ENCODE data around the gene PRICKLE2.

PRICKLE2 gene

GRCh38 chr3:64253689-64254088 is 28.4 kb upstream of the PRICKLE2 start:
- no peak for DNase-seq (ENCODE audit: low read depth)

DNA sequence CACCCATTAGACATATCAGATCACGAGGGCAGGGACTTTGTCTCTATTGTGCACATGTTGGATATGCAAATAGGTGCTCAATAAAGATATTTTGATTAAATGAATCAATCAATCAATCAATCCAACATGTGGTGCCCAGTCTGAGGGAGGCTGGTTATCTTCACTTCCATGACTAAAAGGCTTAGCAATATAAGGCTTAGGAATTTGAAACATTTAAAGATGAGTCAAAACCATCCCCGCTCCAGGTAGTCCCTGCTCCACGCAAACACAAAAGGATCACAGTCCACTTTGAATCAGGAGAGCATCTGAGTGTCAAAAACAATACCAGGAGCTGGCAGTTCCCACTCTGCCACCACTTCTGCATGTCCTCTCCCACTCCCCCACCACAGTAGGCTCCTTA is 25.8 kb upstream of the PRICKLE2 start:
- DNase-seq (ENCODE audit: low read depth): no peak

DNA sequence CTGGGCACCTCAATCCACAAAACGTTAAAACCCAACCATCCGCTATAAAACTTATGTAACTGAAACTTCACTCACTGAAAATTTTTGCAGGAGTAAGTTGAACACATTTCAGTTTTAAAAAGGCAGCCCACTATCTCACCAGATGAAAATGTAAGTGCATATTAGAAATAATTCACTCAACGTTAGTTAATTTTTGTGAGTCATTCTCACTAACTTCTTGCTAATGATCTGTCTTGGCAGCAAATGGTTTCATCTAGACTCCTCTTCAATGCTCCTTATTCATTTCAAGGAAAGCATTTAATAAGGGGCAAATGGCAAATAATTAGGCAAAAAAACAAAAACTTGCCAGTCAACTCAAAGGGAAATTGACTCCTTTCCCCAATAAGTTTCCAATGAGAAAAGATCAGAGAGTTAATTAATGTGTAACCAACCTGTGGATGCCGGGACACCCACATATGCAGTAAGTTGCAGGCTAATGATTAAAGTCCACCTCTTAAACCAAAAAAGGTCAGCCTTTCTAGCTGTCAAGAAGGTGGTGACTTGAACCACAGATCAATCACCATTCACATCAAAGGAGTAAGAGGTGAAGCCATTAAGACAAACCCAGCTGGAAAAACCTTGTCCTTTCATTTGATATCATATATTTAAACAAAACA is 22.9 kb upstream of the PRICKLE2 start:
- no peak for DNase-seq (ENCODE audit: low read depth)

GRCh38 chr3:64244011-64244942 is 19.0 kb upstream of the PRICKLE2 start:
- DNase-seq (ENCODE audit: low read depth): no peak

GRCh38 chr3:64242435-64242834 is 17.2 kb upstream of the PRICKLE2 start:
- DNase-seq (ENCODE audit: low read depth): no peak

DNA sequence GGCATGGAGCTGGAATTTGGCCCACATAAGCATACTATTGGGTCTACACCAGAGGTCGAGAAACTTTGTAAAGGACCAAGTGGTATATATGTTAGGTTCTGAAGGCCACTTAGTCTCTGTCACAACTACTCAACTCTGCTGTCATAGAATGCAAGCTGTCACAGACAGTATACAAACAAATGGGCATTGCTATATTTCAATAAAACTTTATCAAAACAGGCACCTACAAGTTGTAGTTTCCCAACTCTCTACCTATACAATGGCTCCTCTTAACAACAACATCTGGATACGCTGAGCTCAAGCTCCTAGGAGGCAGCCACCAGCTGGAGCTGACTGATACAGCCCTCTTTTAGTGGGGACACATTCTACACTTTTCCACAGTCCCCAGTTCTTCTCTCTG is 15.7 kb upstream of the PRICKLE2 start:
- DNase-seq (ENCODE audit: low read depth): no peak

- DNase-seq (ENCODE audit: low read depth): no peak
Observed at GRCh38 chr3:64240396-64240795, 15.1 kb upstream of the PRICKLE2 start.

GRCh38 chr3:64239841-64240240 is 14.6 kb upstream of the PRICKLE2 start:
- no peak for DNase-seq (ENCODE audit: low read depth)

- no peak for DNase-seq (ENCODE audit: low read depth)
Observed at GRCh38 chr3:64238971-64239667, 13.9 kb upstream of the PRICKLE2 start.

GRCh38 chr3:64237083-64237482 is 11.8 kb upstream of the PRICKLE2 start:
- DNase-seq (ENCODE audit: low read depth): no peak

- DNase-seq (ENCODE audit: low read depth): no peak
Observed at GRCh38 chr3:64235605-64236004, 10.3 kb upstream of the PRICKLE2 start.

DNA sequence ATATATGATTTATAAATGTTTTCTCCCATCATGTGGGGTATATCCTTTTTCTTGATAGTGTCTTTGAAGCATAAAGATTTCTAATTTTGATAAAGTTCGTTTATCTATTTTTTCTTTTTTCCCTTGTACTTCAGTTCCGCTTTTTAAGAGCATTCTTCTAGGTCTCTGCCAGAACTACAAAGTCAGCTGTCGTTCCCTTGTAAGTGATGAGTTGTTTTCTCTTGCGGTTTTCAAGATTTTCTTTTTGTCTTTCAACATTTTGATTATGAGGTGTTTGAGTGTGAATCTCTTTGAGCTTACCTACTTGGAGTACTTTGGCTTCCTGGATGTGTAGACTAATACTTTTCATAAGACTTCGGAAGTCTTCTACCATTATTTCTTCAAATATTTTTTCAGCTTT is 9.3 kb upstream of the PRICKLE2 start:
- no peak for DNase-seq (ENCODE audit: low read depth)

DNA sequence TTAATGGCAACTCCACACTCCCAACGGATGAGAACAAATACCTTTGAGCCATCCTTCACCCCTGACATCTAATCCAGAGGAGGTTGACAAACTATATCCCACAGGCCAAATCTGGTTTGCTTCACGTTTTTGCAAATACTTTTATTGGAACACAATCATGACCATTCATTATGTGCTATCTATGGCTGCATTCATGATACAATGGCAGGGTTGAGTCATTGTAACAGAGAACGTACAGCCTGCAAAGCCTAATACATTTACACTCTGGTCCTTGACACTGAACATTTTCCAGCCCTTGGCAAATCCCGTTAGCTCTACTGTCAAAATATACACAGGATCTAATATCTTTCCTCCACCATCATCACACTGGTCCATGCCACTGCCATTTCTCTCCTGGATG is 7.6 kb upstream of the PRICKLE2 start:
- no peak for DNase-seq (ENCODE audit: low read depth)

- DNase-seq (ENCODE audit: low read depth): no peak
Observed at GRCh38 chr3:64229903-64230302, 4.6 kb upstream of the PRICKLE2 start.

GRCh38 chr3:64228110-64228509 is 2.8 kb upstream of the PRICKLE2 start:
- DNase-seq (ENCODE audit: low read depth): no peak

- no peak for DNase-seq (ENCODE audit: low read depth)
Observed at GRCh38 chr3:64226730-64227129, 1.5 kb upstream of the PRICKLE2 start.

DNA sequence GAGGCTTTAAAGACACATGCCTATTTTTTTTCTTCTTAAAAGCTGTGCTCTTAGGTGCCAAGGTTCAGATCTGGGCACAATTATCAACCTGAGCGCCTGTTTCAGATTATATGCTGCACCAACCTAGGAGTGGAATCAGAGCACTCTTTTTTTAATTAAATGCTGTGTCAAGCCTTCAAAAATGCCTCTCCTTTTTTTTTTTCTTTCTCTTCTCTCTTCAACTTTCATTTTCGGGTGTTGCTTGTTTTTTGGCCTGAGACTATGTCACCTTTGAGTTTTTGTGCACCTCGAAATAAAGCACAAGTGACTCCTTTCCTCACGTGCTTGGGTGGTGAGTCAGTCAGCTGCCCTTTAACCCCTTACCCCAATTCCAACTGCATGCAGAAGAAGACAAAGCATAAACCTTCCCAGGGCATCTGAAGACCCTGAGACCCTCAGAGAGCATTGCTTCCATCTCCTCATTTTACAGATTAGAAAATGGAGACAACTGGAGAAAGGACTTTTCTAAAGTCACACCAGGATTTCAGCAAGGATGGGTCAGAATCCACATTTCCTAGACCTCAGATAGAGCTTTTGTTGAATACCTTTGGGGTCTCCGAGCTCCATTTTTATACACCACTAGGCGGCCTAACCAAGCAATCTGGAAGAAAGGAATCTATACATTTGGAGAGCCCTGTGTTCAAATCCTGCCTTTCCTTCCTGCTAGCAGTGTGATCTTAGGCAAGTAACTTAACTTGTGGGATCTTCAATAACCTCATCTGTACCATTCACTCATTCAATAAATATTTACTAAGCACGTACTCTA is 631 bp upstream of the PRICKLE2 start:
- DNase-seq (ENCODE audit: low read depth): no peak

- no peak for DNase-seq (ENCODE audit: low read depth)
Observed at GRCh38 chr3:64223791-64224745, 1.2 kb downstream of the PRICKLE2 start.

DNA sequence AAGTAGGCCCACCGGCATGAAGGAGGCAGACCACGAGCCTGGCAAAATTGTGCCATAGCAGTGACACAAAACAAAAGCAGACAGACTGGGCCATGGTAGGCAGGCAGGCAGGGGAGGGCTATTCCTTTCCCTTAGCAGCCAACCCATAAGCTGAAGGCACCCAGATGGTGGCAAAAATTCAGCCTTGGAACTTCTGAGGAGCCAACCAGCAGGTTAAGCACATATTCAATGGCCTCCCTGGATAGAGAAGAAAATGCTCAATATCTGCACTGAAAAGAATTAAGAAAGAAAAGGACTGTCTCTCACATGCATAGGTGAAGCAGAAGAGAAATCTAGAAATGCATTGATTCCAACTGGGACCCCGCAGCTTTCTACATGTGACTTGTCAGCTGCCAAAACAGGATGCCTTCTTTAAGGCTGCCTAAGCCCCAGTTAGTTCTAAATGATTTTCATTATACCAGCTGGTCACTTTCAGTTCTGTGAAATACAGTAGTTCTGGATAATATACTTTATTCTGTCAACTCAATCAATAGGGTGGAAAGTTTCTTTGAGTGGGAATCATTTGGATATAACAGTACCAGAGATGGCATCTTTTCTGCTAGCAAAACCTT is 2.7 kb downstream of the PRICKLE2 start:
- no peak for DNase-seq (ENCODE audit: low read depth)

GRCh38 chr3:64221571-64222257 is 3.6 kb downstream of the PRICKLE2 start:
- DNase-seq (ENCODE audit: low read depth): no peak
